IPS DF 19.7 (cell line): ENCODE measurements around the gene DNAAF8.
A peak's percentile ranks its signal among the peaks of the same experiment; 100 is the strongest.

Source experiments
- DNase-seq: peaks from one replicate; pipeline ENCODE4 v3.0.0-alpha.2; 2013; ENCODE audit warnings: low read depth, low spot score

The DNAAF8 gene

DNA sequence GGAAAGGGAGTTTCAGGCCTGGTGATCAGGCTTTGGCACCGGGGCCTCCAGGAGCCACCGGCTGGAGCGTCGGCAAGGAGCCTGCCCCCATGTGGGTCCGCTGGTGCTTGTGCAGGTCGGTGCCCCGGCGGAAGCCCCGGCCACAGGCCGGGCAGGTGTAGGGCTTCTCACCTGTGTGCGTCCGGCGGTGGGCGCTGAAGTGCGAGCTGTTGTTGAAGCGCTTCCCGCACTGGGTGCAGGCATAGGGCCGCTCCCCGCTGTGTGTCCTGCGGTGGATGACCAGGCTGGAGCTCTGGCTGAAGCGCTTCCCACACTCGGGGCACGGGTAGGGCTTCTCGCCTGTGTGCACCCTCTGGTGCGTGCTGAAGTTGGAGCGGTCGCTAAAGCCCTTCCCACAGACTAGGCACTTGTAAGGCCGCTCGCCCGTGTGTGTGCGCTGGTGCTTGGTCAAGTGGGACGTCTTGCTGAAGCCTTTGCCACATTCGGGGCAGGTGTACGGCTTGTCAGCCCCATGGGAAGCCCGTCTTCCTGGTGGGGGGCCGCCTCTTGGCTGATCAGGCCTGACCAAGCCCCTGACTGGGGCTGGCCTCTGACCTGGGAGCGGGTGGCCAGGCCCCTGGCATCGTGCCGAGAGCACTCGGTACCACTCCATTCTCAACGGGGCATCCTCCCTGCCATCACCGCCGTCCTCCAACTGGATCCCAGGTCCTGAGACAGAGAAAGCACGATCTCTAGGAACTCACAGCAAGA lies 18.2 kb downstream of the DNAAF8 start:
- no peak for DNase-seq

DNA sequence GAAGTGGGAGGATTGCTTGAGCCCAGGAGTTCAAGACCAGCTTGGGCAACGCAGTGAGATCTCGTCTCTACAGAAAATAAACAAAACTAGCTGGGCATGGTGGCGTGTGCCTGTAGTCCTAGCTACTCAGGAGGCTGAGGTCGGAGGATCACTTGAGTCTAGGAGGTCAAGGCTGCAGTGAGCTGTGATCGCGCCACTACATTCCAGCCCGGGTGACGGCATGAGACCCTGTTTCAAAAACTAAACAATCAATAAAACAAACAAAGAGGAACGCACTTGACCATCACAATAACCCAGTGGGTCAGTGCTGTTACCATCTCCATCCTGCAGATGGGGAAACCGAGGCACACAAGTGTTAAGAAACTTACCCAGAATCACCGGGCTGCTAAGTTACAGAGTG lies 18.9 kb downstream of the DNAAF8 start:
- DNase-seq = no peak

DNA sequence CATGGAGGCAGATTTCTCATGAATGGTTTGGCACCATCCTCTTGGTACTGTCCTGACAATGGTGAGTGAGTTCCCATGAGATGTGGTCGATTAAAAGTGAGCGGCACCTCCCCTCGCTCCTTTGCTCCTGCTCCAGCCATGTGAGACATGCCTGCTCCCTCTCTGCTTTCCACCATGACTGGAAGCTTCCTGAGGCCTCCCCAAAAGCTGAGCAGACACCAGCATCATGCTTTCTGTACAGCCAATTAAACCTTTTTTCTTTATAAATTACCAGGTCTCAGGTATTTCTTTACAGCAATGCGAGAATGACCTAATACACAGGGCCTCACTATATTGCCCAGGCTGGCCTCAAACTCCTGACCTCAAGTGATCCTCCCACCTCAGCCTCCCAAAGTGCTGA lies 20.5 kb downstream of the DNAAF8 start:
- DNase-seq = no peak

DNA sequence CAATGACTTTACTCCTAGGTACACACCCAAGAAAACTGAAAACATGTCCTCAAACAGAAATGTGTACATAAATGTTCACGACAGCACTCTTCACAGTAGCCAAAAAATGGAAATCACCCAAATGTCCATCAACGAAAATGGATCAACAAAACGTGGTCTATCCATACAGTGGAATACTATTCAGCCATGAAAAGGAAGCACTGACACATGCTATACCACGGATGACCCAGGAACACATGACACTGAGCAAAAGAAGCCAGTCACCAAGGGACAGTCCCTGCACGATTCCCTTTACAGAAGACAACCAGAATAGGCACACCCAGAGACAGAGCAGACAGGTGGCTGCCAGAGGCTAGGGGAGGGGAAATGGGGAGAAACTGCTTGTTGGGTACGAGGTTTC lies 21.4 kb downstream of the DNAAF8 start:
- DNase-seq = no peak

DNA sequence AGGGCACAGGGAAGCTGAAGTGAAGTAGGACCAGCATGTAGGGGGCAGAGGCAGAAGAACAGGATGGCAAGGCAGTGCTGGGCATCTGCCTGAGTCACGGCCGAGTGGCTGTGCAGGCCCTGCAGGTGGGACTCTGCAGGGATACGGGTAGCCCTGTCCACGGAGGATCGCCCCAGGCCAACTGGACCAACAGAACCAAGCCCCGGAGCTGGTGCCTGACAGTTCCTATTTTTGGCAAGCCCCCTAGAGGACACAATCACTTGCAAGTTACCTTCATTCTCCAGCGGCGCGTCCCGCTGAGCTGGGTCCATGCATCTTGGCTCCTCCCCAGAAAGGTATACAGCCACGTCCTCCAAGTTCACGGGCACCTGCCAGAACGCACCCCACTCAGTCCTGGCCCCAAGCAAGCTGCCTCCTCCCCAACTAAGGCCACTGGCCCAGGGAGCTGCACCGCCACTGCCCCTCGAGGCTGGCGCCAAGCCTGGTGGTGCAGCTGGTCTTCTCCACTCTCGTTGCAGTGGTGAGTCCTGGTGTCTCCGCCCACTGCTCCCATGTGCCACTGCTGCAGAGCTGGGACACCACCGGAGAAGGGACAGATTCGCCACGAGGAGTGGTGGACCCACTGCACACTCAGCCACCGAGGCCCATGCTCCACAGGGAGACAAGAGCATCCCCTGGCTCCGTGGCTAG lies 26.0 kb downstream of the DNAAF8 start:
- DNase-seq = no peak

DNA sequence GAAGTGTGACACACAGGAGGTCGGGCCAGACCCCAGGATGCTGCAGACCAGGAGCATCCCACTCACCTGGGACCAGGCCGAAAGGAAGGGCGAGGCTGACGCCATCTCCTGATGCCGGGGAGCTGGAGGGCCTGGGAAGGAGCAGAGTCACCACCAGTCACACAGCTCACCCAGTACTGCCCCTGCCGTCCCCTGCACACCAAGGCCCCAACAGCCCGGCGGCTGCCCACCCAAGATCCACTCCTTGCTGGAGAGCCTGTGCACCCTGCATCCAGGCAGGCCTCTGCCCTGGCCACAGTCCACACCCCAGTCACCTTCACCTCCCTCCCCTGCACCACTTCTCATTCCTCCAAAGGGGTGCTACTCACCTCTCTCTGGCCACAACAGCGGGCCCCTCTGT lies 27.9 kb downstream of the DNAAF8 start:
- no peak for DNase-seq

DNA sequence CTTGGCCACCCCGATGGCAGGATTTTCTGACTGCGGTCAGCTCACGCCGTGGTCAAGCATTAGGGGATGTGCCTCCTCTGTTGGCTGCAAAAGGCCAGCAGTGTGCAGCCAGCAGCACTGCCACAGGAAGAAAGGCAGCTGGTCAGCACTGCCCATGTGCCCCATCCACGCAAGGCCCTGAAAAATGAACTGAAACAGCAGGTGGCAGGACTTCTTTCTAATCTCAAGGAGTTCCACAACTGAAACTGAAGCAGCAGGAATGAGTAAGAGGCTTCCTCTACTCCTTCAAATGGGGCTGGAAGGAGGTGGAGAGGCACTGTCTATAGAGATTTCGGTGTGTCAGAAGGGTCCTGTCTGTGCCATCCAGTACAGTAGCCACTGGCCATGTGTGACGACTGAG lies 29.5 kb downstream of the DNAAF8 start:
- no peak for DNase-seq

DNA sequence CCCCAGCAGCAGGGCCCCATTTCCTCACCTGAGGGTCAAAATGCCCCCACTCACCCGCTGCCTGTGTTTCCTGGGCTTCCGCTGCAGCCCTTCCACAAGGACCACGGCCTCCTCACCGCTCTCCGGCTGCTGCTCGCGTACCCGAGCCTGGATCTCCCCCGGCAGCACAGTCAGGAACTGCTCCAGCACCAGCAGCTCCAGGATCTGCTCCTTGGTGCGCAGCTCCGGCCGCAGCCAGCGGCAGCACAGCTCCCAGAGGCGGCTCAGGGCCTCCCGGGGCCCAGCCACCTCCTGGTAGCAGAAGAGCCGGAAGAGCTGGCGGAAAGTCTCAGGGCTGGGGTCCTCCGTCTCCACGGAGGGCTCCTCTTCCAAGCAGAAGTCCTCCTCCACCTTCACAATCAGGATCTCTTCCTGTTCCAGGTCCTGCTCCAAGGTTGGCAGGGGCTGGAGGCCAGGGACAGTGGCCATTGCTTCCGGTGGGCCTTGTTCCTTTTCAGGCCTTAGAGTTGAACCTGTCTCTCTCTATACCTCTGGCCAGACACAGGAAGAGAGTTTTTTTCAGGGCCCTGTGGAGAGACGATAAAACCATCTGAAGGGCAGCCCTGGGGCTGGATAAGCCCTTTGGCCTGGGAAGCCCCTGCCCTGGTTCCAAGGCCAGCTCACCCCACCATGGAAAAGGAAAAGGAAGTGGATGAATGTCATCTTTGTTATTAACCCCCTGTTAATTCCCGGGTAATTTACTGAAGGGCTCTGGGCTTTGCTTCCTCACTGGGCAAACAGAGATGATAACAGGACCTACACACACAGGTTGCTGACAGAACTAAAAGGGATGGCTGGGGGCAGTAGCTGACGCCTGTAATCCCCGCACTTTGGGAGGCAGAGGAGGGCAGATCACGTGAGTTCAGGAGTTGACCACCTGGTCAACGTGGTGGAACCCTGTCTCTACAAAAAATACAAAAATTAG lies 31.5 kb downstream of the DNAAF8 start:
- no peak for DNase-seq

DNA sequence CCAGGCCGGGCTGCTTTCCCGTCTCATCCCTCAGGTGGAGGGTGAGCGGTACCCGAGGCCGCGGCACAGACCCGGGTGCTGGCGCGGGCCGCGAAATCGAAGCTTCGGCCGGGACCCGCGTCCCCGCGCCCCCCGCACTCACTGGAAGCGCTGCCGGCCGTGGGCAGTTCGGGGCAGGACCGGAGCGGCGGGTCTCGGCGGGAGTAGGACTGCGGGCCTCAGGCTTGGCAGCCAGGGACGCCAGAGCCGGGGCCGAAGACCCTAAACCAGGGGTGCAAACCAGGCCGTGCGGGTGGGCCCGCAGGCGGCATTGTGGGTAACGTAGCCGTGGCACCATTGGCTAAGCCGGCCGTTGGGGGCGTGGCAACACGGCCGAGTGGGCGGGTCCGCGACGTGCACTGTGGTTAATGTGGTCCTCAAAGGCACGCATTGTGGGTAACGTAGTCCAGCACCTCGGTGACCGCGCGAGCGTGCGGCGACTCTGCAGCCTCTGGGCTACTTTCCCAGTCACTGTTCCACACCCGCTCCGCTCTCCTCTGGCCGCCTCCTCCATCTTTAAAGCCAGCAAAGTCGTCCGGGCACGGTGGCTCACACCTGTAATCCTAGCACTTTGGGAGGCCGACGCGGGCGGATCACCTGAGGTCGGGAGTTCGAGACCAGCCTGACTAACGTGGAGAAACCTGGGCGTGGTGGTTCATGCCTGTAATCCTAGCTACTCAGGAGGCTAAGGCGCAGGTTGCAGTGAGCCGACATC lies 32.7 kb downstream of the DNAAF8 start, which contains the start of gene ZNF500:
Gene ZNF500 (minus strand): TSS at position 288 of the 754 bp plus-strand sequence. CDS start 1,184 bp downstream, outside the sequence.
- peak; percentile 94 for DNase-seq

DNA sequence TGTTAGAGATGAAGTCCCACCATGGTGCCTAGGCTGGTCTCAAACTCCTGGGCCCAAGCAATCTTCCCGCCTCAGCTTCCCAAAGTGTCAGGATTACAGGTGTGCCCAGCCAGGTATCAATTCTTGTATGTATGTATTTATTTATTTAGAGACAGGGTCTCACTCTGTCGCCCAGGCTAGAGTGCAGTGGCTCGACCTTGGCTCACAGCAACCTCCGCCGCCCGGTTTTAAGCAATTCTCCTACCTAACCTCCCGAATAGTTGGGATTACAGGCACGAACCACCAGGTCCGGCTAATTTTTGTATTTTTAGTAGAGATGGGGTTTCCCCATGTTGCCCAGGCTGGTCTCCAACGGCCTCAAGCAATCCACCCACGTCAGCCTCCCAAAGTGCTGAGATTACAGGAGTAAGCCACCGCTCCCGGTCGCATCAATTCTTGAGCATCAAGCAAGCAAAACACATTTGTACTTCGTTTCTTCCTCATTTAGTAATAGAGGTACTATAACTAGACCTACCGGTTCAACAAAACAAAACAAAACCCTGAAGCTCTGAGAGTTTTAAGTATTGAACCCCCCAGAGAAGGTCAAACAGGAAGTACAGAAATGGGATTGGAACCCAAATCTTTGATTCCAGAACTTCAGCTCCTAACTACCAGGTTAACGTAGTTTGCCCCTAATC lies 33.7 kb downstream of the DNAAF8 start:
- DNase-seq = no peak

DNA sequence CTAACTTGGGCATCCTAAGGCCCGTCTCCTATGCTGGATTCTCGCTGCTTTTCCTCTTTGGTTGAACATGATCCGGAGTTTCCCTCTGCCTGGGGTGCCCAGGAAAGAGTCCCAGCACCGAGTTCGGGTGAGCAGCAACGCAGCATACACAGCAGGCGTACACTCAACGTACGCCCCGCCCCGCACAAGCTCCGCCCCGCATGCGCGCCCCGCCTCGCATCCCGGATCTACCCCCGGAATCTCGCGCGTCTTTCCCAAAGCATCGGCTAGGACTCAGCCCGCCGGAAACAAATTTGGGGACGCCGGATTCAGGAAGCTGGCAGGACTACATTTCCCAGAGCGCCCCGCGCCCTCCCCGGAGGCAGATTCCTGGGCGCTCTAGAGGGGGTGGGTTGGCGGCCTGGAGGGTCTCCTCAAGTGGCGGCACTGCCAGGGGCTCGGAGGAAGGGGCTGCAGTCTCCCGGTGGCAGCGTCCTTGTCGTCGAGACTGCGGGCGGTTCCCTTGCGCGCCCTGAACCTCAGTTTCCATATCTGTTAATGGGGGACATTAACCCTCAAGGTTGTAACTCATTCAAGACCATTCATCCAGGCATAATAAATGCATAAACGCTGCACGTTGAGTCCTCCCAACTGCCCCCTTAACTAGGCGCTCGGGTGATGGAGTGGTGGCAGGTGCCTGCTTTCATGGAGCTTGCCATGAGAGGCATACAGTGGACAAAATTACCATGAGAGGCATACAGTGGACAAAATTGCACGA lies 34.4 kb downstream of the DNAAF8 start:
- peak; percentile 88 for DNase-seq

DNA sequence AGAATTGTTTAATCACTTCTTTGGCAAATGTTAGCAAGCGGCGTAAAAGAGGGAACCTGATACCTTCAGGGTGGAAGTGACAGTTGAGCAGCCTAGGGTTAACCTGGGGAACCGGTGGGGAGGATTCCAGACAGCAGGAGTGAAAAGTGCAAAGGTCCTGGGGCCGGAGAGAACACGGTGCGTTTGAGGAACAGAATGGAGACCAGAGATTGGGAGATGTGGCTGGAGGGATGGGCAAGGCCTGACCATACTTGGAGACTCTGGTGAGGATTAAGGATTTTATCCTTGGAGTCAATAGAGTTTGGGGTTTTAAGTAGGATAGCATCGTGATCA lies 34.9 kb downstream of the DNAAF8 start:
- no peak for DNase-seq

DNA sequence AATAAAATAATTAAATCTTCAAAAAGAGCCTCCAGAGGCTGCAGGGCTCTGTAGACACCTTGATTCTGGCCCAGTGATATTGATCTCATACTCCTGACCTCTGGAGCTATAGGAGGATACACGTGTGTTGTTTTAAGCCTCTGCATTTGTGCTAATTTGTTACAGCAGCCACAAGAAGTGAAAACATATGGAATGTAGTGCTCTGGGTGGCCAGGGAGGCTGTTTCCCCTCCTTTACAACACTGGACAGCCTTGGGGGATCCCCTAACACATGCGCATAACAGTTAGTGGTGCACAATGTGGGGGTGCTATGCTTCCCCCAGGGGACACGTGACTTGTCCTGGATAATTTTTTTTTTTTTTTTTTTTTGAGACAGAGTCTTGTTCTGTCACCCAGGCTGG lies 37.3 kb downstream of the DNAAF8 start:
- DNase-seq = no peak

DNA sequence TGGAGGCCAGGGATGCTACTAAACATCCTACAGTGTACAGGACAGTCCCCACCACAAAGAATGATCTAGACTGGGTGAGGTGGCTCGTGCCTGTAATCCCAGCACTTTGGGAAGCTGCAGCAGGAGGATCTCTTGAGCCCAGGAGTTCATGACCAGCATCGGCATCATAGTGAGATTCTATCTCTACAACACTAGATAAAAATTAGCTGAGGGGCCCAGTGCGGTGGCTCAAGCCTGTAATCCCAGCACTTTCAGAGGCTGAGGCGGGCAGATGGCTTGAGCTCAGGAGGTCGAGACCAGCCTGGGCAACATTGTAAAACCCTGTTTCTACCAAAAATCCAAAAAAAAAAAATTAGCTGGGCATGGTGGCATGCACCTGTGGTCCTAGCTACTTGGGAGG lies 38.0 kb downstream of the DNAAF8 start:
- DNase-seq = no peak

DNA sequence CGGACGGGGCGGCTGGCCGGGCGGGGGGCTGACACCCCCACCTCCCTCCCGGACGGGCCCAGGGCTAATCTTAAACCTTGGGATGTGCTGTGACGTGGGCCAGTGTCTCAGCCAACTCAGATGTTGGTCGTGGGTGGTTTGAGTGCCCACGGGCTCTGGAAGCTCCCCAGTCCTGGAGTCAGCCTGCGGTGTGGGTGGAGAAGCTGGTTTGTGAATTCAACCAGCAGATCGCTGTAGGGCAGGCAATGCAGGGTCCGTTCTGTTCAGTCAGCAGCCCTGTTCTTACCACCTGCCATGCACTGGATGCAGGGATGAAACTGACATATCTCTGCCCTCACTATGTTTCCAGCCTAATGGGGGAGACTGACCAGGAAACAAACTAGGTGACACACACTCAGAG lies 40.7 kb downstream of the DNAAF8 start:
- DNase-seq = no peak

DNA sequence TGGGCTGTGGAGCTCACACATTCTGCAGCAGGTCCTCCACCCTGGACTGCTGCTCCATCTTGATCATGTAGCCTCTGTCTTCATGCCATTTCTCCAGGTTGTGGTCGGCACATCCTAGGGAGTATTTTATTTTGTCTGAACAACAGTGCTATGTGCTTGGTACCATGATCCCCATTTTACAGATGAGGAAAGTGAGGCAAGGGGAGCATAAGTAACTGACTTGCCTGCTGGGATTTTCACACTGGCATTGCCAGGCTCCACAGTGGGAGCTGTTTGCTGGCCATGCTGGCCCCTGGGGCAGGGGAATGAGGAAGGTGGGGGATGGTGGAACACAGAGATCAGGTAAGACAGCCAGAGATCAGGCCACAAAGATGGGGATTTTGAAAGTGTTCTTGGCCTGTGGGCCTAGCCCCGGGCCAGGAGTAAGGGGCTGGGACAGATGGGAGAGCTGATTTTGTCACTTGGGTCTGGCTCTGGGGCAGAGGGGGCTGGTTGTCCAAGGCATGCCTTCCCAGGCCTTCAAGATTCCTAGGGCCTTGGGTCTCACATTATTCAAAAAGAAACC lies 41.9 kb downstream of the DNAAF8 start:
- no peak for DNase-seq

DNA sequence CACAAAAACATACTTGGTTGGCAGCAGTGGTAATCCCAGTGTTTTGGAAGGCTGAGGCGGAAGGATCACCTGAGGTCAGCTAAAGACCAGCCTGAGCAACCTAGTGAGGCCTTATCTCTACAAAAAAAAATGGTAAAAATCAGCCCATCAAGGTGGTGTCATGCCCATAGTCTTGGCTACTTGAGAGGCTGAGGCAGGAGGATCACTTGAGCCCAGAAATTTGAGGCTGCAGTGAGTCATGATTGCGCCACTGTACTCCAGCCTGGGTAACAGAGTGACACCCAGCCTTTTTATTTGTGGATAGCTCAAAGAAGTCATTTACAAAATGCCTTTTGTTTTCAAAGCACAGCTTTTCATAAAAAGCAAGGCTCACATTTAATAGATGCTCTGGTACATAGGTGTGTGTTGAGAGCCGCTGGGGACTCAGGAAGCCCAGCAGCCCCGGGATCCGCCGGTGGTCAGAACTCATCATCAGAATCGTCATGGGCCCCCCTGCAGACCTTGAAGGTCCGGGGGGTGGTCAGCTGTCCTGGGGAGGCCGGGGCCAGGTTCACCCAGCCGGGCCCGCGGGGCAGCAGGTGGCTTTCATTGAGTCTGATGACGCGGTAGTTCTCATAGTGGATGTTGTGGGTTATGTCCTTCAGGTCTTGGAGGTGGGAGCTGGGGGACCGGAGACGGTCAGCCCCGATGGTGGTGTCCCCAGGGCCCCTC lies 43.2 kb downstream of the DNAAF8 start:
- DNase-seq = no peak

DNA sequence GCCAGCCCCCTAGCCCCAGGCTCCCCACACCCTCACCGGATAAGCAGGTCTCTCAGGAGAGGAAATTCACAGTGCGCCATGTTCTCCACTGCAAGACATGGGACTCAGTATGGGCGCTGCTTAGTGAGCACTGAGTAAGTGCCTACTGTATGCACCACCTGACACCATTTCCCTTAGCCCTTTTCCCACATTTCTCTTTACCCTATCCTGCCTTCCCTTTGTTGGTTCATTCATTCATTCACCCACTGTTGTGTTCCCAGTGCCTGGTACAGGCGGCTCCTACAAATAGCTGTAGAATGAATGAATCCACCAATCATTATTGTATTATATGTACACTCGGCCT lies 43.7 kb downstream of the DNAAF8 start:
- DNase-seq = no peak

DNA sequence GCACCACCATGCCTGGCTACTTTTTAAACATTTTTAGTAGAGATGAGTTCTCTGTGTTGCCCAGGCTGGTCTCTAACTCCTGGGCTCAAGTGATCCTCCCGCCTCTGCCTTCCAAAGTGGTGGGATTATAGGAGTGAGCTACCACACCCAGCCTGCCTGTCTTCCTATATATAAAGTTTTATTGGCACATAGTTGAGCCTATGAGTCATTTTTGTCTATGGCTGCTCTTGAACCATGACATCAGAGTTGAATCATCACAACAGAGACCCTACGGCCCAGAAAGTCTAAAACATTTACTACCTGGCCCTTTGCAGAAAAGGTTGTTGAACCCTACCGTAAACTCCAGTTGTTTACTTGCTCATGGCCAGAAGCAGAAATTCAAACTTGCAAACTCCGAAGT lies 45.9 kb downstream of the DNAAF8 start:
- no peak for DNase-seq
